Heart left ventricle (tissue), 16 donors: Measurements from ENCODE around the gene PRKAG3. TPM values are rescaled to one million over a fixed set of nuclear protein-coding genes. Genes with fewer than 3 reads are reported as not detected.

ENCODE experiments used
- ATAC-seq, 4 donors: fragments of 200-7000 bp; cut with Tn5 transposase; one replicate each; pipeline ENCODE4 v1.9.1; 2020 to 2022; ENCODE audit warnings: moderate library complexity in 4 of 4, mild to moderate bottlenecking in 3 of 4, moderate number of reproducible peaks in 1 of 4
- DNase-seq, 5 donors: peaks; one replicate each; pipeline ENCODE4 v3.0.0-alpha.2; 2020
- H3K27ac ChIP-seq, 12 donors: fragments of 200-600 bp; sonication (generic) in 4 of 12; one replicate each; pipeline versions ENCODE4 v1.5.0 to v1.8.0; 2016 to 2022; ENCODE audit warnings: mild to moderate bottlenecking in 2 of 12
- H3K27me3 ChIP-seq, 9 donors: fragments of 200-600 bp; sonication (generic) in 2 of 9; one replicate each; pipeline versions ENCODE4 v1.5.1 to v1.8.0; 2016 to 2022; ENCODE audit warnings: mild to moderate bottlenecking in 3 of 9
- H3K36me3 ChIP-seq, 9 donors: fragments of 200-600 bp; sonication (generic) in 2 of 9; one replicate each; pipeline versions ENCODE4 v1.5.0 to v1.8.0; 2018 to 2022; ENCODE audit warnings: mild to moderate bottlenecking in 2 of 9
- H3K4me1 ChIP-seq, 12 donors: fragments of 200-600 bp; sonication (generic) in 4 of 12; one replicate each; pipeline versions ENCODE4 v1.5.0 to v1.8.0; 2016 to 2022; ENCODE audit warnings: mild to moderate bottlenecking in 3 of 12
- H3K4me3 ChIP-seq, 12 donors: fragments of 200-600 bp; sonication (generic) in 4 of 12; one replicate each; pipeline versions ENCODE4 v1.5.0 to v1.8.0; 2017 to 2022; ENCODE audit warnings: mild to moderate bottlenecking in 9 of 12, moderate library complexity in 4 of 12
- H3K9me3 ChIP-seq, 12 donors: fragments of 200-600 bp; sonication (generic) in 4 of 12; one replicate each; pipeline versions ENCODE4 v1.5.0 to v1.8.0; 2016 to 2022; ENCODE audit warnings: mild to moderate bottlenecking in 1 of 12
- POLR2A ChIP-seq, 2 donors: fragments of 450-650 bp; IDR thresholded peaks; one replicate each; pipeline ENCODE4 v1.6.1; 2017; ENCODE audit warnings: antibody characterized with exemption in 2 of 2, mild to moderate bottlenecking in 2 of 2, moderate library complexity in 2 of 2
- WGBS, 4 donors: extraction: QIAGEN DNeasy Blood & Tissue Kit in 2 of 4; methylation state at CpG; one replicate each; pipeline versions ENCODE4 v1.1.5 to v1.1.7; 2013 to 2018; 5-methylcytosine and 5-hydroxymethylcytosine counted together
- intact Hi-C, 10 donors: fragments of 100-400 bp; cut with DNase I; formaldehyde crosslinking; loops; one replicate each; pipeline versions ENCODE4 v1.11.1 to v1.14.2; 2022
- polyA plus RNA-seq, 2 donors: library from polyadenylated mRNA; stranded (reverse); fragments of 200-250 nt; gene quantifications; one replicate each; pipeline ENCODE4 v1.2.3, GENCODE V29; 2013
- total RNA-seq, 9 donors: library from RNA; depleted of rRNA in 2 of 9; stranded (reverse); fragments of >200 nt in 2 of 9; fragmentation: NEBNext Ultra II Directional in 3 of 9; extraction: Animal tissue kit (Norgen Biotek cat#: 25700) in 3 of 9; gene quantifications; one replicate each; pipeline versions ENCODE4 v1.1.0 to v1.2.4, GENCODE V29; 2016 to 2023
- TF ChIP-seq, protein P1 (sequence below), 12 donors: fragments of 200-600 bp; sonication (generic) in 4 of 12; IDR thresholded peaks; one replicate each; pipeline versions ENCODE4 v1.5.0 to v1.8.0; 2018 to 2022; ENCODE audit warnings: antibody characterized with exemption in 12 of 12, mild to moderate bottlenecking in 5 of 12
- donor health status: ischemic (EF 13 %, LVEDD 7.1; RV severe dilation, severe dysfunction).
- donor health status: healthy with polysubstance abuse.
- donor health status: DM: no; HTN: yes; CAD: no.
- donor health status: DM: no; HTN: no; CAD: no.
- donor health status: ischemic (EF 25% LVEDD 6.9; RV normal size, moderate dysfunction).
- donor health status: ischemic (EF 25% LVEDD 5.7; RV mildly dilated, moderate dysfunction).
- donor health status: healthy.
- donor health status: DM: yes; HTN: yes; CAD: no.
- donor health status: ischemic (EF 35%, LVEDD 5.7; RV mildly dilated, moderate dysfunction).
- donor health status: nonischemic (EF 11% LVEDD 7.7; RV severe dilation, severe dysfunction).
- donor health status: DM: yes; HTN: yes; CAD: no.
- donor health status: PGD.
- donor health status: ischemic (EF 29% LVEDD 5.4; RV normal size, mild dysfunction).
- donor health status: nonischemic (EF 23%, LVEDD 6.1; RV moderate dilation, normal function).

The PRKAG3 gene
- total and polyA plus RNA-seq, 11 donors: 0.06 TPM; not detected in 10

DNA sequence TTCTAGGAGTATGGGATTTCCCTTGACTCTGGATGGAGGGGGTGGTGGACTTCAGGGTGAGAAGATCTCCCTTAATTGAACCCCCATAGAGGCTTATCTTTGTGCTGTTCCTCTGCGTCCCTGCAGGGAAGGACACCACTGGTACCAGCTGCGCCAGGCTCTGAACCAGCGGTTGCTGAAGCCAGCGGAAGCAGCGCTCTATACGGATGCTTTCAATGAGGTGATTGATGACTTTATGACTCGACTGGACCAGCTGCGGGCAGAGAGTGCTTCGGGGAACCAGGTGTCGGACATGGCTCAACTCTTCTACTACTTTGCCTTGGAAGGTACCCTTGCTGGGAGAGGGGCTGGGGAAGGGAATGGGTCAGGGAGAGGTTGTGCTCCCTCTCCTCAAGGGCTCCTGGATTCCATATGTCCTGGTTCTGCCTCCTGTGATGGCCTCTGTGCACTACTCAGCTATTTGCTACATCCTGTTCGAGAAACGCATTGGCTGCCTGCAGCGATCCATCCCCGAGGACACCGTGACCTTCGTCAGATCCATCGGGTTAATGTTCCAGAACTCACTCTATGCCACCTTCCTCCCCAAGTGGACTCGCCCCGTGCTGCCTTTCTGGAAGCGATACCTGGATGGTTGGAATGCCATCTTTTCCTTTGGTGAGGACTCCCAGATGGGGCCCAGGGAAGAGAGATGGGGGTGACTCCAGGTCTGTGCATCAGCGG is 19.3 kb downstream of the PRKAG3 start:
- no peak overlapping the region for H3K27ac ChIP-seq
- peaks cover 0 to under 1% (median 0%) of the 10 kb centered on the region in 12 donors for H3K4me1 ChIP-seq
- no peak overlapping the region for H3K4me3 ChIP-seq
- no peaks in the 10 kb centered on the region for H3K27me3 ChIP-seq
- 95 to 97% (median 97%) methylated on average over 20 to 21 of the region's 21 CpGs for WGBS, 4 donors
- intact Hi-C loops: no loop called here
- no peak for TF ChIP-seq POLR2A (IDR thresholded peaks at IDR 0.05)
- TF ChIP-seq, protein P1, sequence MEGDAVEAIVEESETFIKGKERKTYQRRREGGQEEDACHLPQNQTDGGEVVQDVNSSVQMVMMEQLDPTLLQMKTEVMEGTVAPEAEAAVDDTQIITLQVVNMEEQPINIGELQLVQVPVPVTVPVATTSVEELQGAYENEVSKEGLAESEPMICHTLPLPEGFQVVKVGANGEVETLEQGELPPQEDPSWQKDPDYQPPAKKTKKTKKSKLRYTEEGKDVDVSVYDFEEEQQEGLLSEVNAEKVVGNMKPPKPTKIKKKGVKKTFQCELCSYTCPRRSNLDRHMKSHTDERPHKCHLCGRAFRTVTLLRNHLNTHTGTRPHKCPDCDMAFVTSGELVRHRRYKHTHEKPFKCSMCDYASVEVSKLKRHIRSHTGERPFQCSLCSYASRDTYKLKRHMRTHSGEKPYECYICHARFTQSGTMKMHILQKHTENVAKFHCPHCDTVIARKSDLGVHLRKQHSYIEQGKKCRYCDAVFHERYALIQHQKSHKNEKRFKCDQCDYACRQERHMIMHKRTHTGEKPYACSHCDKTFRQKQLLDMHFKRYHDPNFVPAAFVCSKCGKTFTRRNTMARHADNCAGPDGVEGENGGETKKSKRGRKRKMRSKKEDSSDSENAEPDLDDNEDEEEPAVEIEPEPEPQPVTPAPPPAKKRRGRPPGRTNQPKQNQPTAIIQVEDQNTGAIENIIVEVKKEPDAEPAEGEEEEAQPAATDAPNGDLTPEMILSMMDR (IDR thresholded peaks at IDR 0.05): no peak
- no peak for DNase-seq
- H3K9me3 ChIP-seq: no peaks in the 10 kb centered on the region
- peaks cover 0 to 51% (median 35%) of the 10 kb centered on the region in 9 donors for H3K36me3 ChIP-seq
- no peak for ATAC-seq

DNA sequence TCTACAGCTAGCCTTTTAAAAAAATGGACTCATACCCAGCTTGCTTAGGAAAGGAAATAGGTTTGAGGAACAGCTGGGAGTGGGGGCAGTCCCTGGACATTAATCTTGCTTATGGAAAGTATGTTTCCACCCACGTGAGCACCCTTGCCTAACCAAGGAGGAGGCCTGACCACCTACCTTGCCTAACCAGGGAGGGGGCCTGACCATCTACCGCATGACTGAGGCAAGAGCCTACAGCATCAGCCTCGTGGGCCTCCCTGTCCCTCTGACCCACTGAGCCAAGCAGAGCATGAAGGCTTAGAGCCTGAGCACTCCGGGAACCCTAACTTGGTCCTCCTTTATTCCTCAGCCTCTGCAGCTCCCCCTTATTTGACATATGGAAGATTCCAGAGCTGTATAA is 20.2 kb downstream of the PRKAG3 start:
- Histone ChIP-seq H3K9me3 (no peaks in the 10 kb centered on the region), H3K4me3 (no peak overlapping the region), H3K36me3 (peaks cover 0 to 47% (median 35%) of the 10 kb centered on the region in 9 donors), H3K27me3 (no peaks in the 10 kb centered on the region), H3K4me1 (peaks cover 0 to 7% (median 0%) of the 10 kb centered on the region in 12 donors), H3K27ac (no peak overlapping the region)
- intact Hi-C loops: no loop called here
- DNase-seq (no peak), ATAC-seq (no peak)
- WGBS, 4 donors: 81 to 88% (median 83%) methylated on average over 3 to 4 of the region's 4 CpGs
- TF ChIP-seq, protein P1 (IDR thresholded peaks at IDR 0.05): no peak
- TF ChIP-seq POLR2A (IDR thresholded peaks at IDR 0.05): no peak

DNA sequence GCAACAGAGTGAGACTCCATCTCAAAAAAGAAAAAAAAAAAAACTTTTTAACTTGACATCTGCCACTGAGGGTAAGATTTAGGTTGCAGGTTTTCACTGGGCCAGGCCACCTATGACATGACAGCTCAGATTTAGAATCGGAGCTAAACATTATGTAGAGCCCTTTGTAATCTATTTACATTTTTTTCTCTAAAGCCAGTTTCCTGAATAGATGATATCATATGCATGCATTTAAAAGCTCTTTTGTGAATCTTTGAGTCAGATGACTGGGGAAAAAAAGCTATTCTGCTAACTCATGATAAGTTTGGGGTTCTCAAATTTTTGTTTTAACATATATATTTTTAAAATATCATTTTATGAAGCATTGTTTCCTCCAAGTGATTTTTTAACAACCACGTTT is 21.3 kb downstream of the PRKAG3 start:
- Histone ChIP-seq H3K9me3 (no peaks in the 10 kb centered on the region), H3K36me3 (peaks cover 0 to 36% (median 27%) of the 10 kb centered on the region in 9 donors), H3K4me1 (peaks cover 0 to 18% (median 7%) of the 10 kb centered on the region in 12 donors), H3K27ac (no peak overlapping the region), H3K27me3 (no peaks in the 10 kb centered on the region), H3K4me3 (no peak overlapping the region)
- ATAC-seq: no peak
- intact Hi-C loops: no loop called here
- WGBS, 4 donors: 72 to 80% (median 78%) methylated on average over 2 of the region's 2 CpGs
- DNase-seq: no peak
- no peak for TF ChIP-seq POLR2A (IDR thresholded peaks at IDR 0.05)
- TF ChIP-seq, protein P1 (IDR thresholded peaks at IDR 0.05): no peak

DNA sequence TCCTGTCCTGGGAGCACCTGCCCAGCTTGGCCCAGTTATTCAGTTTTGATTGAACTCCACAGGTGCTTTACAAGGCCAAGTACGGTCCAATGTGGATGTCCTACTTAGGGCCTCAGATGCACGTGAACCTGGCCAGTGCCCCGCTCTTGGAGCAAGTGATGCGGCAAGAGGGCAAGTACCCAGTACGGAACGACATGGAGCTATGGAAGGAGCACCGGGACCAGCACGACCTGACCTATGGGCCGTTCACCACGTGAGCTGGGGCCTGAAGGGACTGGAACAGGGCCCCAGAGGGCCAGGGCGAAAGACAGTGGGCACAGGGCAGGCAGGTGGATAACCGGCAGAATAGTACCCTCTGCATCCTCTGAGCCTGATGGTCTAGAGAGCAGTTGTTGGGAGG is 22.1 kb downstream of the PRKAG3 start:
- WGBS, 4 donors: 93 to 99% (median 97%) methylated on average over 12 of the region's 12 CpGs
- no peak overlapping the region for H3K27ac ChIP-seq
- peaks cover 0 to 21% (median 7%) of the 10 kb centered on the region in 12 donors for H3K4me1 ChIP-seq
- no peak for DNase-seq
- H3K9me3 ChIP-seq: peaks cover 0 to 6% (median 4%) of the 10 kb centered on the region in 12 donors
- intact Hi-C loops: loop anchor here in 1 of 10 donors (5.0 kb wide), 1 partner anchor 97 kb away; the partner anchor contains the start of gene TTLL4
- H3K4me3 ChIP-seq: no peak overlapping the region
- TF ChIP-seq, protein P1 (IDR thresholded peaks at IDR 0.05): no peak
- TF ChIP-seq POLR2A (IDR thresholded peaks at IDR 0.05): no peak
- no peak for ATAC-seq
- peaks cover 0 to 28% (median 20%) of the 10 kb centered on the region in 9 donors for H3K36me3 ChIP-seq
- no peaks in the 10 kb centered on the region for H3K27me3 ChIP-seq
